K562 (cell line): ENCODE results near the gene PLA2G7.
"Not testable (repeated sequence)": the region's sequence is repeated elsewhere in the genome, so short reads cannot be mapped to it uniquely, and the experiment has no call there.

Source experiments
- CTCF ChIP-seq, 3 experiments: IDR thresholded peaks in 2 of 3; conservative IDR thresholded peaks in 1 of 3; 2 replicates each; pipeline ENCODE4 v1.5.1; 2011 to 2012; ENCODE audit warnings: low read length in 3 of 3, mild to moderate bottlenecking in 3 of 3, control low read depth in 2 of 3, improper control_type of control experiment in 1 of 3, inconsistent platforms in 1 of 3, low read depth in 1 of 3, mixed read lengths in 1 of 3, moderate library complexity in 1 of 3; ENCODE audit not compliant: insufficient read depth in 2 of 3
- ELK1 ChIP-seq: sonication (generic); formaldehyde crosslinking; IDR thresholded peaks from 2 replicates; pipeline ENCODE4 v1.8.1; 2022; ENCODE audit warnings: missing genetic modification reagents
- POLR2AphosphoS5 ChIP-seq: IDR thresholded peaks from 2 replicates; pipeline ENCODE4 v1.6.1; 2011; ENCODE audit warnings: mild to moderate bottlenecking, low read depth, low read length, moderate library complexity; ENCODE audit not compliant: control insufficient read depth, insufficient read depth
- RNF2 ChIP-seq: sonication (generic); IDR thresholded peaks from 2 replicates; pipeline ENCODE4 v1.6.1; 2016

- TF ChIP-seq RNF2; CTCF (IDR thresholded peaks at IDR 0.05 in 2 of 3, conservative IDR thresholded peaks at IDR 0.05 in 1 of 3; ENCODE audit: insufficient read depth in 2 of 3, low read depth in 1 of 3, low read length in 3 of 3); POLR2AphosphoS5; ELK1: not testable (repeated sequence)
Measured at GRCh38 chr6:46744159-46744725, 9.1 kb upstream of the PLA2G7 start.
